Measurements from ENCODE around the gene SNX1.

DNA sequence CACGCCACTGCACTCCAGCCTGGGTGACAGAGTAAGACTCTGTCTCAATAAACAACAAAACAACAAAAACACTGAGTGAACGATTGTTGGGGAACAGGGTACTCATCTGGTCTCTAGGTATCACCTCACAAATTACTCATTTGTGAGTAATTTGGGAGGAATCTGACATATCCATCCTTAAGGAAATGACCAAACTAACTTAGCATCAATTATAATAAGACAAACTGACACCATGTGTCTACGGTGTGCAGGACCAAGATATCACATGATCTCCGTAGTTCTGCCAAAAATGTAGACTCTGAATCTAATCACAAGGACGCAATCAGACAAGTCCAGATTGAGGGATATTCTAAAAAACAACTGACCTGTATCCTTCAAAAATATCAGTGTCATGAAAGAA, 37.5 kb upstream of the SNX1 start:
- TF ChIP-seq ZNF707 (tag by site-specific recombination; IDR thresholded peaks at IDR 0.05) = no peak
- TF ChIP-seq, protein P1, sequence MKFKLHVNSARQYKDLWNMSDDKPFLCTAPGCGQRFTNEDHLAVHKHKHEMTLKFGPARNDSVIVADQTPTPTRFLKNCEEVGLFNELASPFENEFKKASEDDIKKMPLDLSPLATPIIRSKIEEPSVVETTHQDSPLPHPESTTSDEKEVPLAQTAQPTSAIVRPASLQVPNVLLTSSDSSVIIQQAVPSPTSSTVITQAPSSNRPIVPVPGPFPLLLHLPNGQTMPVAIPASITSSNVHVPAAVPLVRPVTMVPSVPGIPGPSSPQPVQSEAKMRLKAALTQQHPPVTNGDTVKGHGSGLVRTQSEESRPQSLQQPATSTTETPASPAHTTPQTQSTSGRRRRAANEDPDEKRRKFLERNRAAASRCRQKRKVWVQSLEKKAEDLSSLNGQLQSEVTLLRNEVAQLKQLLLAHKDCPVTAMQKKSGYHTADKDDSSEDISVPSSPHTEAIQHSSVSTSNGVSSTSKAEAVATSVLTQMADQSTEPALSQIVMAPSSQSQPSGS (tag by site-specific recombination; IDR thresholded peaks at IDR 0.05; ENCODE audit: low read depth) = no peak
- TF ChIP-seq TCF7L2 (IDR thresholded peaks at IDR 0.05; ENCODE audit: borderline replicate concordance, low read depth, low read length) = no peak
- TF ChIP-seq, protein P2, sequence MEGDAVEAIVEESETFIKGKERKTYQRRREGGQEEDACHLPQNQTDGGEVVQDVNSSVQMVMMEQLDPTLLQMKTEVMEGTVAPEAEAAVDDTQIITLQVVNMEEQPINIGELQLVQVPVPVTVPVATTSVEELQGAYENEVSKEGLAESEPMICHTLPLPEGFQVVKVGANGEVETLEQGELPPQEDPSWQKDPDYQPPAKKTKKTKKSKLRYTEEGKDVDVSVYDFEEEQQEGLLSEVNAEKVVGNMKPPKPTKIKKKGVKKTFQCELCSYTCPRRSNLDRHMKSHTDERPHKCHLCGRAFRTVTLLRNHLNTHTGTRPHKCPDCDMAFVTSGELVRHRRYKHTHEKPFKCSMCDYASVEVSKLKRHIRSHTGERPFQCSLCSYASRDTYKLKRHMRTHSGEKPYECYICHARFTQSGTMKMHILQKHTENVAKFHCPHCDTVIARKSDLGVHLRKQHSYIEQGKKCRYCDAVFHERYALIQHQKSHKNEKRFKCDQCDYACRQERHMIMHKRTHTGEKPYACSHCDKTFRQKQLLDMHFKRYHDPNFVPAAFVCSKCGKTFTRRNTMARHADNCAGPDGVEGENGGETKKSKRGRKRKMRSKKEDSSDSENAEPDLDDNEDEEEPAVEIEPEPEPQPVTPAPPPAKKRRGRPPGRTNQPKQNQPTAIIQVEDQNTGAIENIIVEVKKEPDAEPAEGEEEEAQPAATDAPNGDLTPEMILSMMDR (tag by site-specific recombination; IDR thresholded peaks at IDR 0.05) = no peak
- TF ChIP-seq ZNF24 (tag by site-specific recombination; IDR thresholded peaks at IDR 0.05) = no peak
- TF ChIP-seq, protein P3, sequence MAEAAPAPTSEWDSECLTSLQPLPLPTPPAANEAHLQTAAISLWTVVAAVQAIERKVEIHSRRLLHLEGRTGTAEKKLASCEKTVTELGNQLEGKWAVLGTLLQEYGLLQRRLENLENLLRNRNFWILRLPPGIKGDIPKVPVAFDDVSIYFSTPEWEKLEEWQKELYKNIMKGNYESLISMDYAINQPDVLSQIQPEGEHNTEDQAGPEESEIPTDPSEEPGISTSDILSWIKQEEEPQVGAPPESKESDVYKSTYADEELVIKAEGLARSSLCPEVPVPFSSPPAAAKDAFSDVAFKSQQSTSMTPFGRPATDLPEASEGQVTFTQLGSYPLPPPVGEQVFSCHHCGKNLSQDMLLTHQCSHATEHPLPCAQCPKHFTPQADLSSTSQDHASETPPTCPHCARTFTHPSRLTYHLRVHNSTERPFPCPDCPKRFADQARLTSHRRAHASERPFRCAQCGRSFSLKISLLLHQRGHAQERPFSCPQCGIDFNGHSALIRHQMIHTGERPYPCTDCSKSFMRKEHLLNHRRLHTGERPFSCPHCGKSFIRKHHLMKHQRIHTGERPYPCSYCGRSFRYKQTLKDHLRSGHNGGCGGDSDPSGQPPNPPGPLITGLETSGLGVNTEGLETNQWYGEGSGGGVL (tag by site-specific recombination; IDR thresholded peaks at IDR 0.05) = no peak

Measured in HEK293 (cell line).